ENCODE results near the gene KLHL25.

- TF ChIP-seq POLR2A (IDR thresholded peaks at IDR 0.05): no peak
- TF ChIP-seq POLR2AphosphoS5 (IDR thresholded peaks at IDR 0.05): no peak
- TF ChIP-seq, protein P1, sequence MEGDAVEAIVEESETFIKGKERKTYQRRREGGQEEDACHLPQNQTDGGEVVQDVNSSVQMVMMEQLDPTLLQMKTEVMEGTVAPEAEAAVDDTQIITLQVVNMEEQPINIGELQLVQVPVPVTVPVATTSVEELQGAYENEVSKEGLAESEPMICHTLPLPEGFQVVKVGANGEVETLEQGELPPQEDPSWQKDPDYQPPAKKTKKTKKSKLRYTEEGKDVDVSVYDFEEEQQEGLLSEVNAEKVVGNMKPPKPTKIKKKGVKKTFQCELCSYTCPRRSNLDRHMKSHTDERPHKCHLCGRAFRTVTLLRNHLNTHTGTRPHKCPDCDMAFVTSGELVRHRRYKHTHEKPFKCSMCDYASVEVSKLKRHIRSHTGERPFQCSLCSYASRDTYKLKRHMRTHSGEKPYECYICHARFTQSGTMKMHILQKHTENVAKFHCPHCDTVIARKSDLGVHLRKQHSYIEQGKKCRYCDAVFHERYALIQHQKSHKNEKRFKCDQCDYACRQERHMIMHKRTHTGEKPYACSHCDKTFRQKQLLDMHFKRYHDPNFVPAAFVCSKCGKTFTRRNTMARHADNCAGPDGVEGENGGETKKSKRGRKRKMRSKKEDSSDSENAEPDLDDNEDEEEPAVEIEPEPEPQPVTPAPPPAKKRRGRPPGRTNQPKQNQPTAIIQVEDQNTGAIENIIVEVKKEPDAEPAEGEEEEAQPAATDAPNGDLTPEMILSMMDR (IDR thresholded peaks at IDR 0.05): no peak
- TF ChIP-seq EP300 (IDR thresholded peaks at IDR 0.05): no peak
Measured at GRCh38 chr15:85762039-85762755, 32.5 kb downstream of the KLHL25 start.

All from sigmoid colon (tissue), 4 donors.